HG03108 (cell line): Measurements from ENCODE around the gene C1GALT1.
"Not testable (repeated sequence)": the region's sequence is repeated elsewhere in the genome, so short reads cannot be mapped to it uniquely, and the experiment has no call there.

Source experiments
- ATAC-seq: cut with Tn5 transposase; IDR thresholded peaks from one replicate; pipeline ENCODE4 v1.9.1; 2021; ENCODE audit warnings: moderate library complexity; ENCODE audit not compliant: unreplicated experiment

C1GALT1 gene

GRCh38 chr7:7199592-7199991 is 17.2 kb downstream of the C1GALT1 start:
- ATAC-seq, result not testable (repeated sequence)

GRCh38 chr7:7200255-7200654 is 17.9 kb downstream of the C1GALT1 start:
- not testable (repeated sequence) for ATAC-seq

- ATAC-seq, result peak; percentile 98
Measured at GRCh38 chr7:7201578-7202374, 19.4 kb downstream of the C1GALT1 start.

- no peak for ATAC-seq
Measured at GRCh38 chr7:7202375-7202720, 20.0 kb downstream of the C1GALT1 start.

GRCh38 chr7:7203813-7204575 is 21.6 kb downstream of the C1GALT1 start:
- no peak for ATAC-seq

- ATAC-seq, result no peak
Measured at GRCh38 chr7:7207876-7208275, 25.5 kb downstream of the C1GALT1 start.

- no peak for ATAC-seq
Measured at GRCh38 chr7:7208520-7208919, 26.2 kb downstream of the C1GALT1 start.

- no peak for ATAC-seq
Measured at GRCh38 chr7:7209412-7210050, 27.2 kb downstream of the C1GALT1 start.

- no peak for ATAC-seq
Measured at GRCh38 chr7:7210475-7211237, 28.3 kb downstream of the C1GALT1 start.

- ATAC-seq, result no peak
Measured at GRCh38 chr7:7212612-7213011, 30.3 kb downstream of the C1GALT1 start.

- no peak for ATAC-seq
Measured at GRCh38 chr7:7214398-7215347, 32.3 kb downstream of the C1GALT1 start.

GRCh38 chr7:7216279-7216678 is 33.9 kb downstream of the C1GALT1 start:
- ATAC-seq, result no peak

GRCh38 chr7:7219216-7219615 is 36.9 kb downstream of the C1GALT1 start:
- no peak for ATAC-seq

GRCh38 chr7:7220821-7221220 is 38.5 kb downstream of the C1GALT1 start:
- no peak for ATAC-seq

GRCh38 chr7:7221599-7222038 is 39.3 kb downstream of the C1GALT1 start:
- ATAC-seq, result no peak

- ATAC-seq, result no peak
Measured at GRCh38 chr7:7223250-7223649, 40.9 kb downstream of the C1GALT1 start.

- no peak for ATAC-seq
Measured at GRCh38 chr7:7226407-7226806, 44.1 kb downstream of the C1GALT1 start.

GRCh38 chr7:7228472-7228871 is 46.1 kb downstream of the C1GALT1 start:
- no peak for ATAC-seq

GRCh38 chr7:7228967-7229366 is 46.6 kb downstream of the C1GALT1 start:
- ATAC-seq, result no peak

GRCh38 chr7:7231000-7231399 is 48.7 kb downstream of the C1GALT1 start:
- ATAC-seq, result no peak
